Activated effector memory CD4-positive, alpha-beta T cell treated with Interleukin-2 at 50 U/mL for 16 hours (primary cell): ENCODE data around the gene IQCK.

Source experiments
- DNase-seq: peaks from one replicate; pipeline ENCODE4 v3.0.0-alpha.2; 2020

The IQCK gene

DNA sequence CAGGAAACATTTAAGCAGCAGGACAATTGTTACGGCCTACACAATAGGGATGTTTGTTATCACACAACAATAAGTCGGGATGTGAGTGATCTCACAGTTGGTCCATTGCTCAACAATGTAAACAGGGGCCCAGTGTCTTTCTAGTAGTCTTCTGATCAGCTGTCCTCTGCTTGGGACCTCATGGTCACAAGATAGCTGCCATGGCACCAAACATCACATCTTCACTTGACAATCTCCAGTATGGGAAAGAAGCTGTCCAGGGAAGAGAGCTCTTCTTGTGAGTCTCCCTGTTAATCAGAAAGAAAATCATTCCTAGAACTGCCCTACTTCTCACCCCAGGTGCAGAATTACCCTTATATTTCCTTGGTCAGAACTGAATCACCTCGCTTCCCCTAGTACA, 172.8 kb downstream of the IQCK start:
- no peak for DNase-seq

GRCh38 chr16:19892902-19893301, 174.8 kb downstream of the IQCK start:
- no peak for DNase-seq

DNA sequence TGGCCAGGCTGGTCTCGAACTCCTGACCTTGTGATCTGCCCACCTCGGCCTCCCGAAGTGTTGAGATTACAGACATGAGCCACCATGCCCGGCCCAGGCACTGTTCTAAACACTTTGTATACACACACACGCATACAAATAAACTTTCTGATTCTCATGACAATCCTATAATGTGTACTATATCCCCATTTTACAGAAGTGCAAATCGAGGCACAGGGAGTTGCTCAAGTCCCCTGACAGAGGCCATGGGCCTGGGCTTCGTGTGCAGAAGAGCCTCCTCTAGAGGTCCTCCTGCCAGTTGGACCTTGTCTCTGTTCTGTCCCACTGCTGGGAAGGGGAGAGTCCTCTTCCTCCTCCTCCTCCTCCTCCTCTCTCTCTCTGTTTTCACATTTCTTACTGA, 176.5 kb downstream of the IQCK start:
- DNase-seq: no peak

DNA sequence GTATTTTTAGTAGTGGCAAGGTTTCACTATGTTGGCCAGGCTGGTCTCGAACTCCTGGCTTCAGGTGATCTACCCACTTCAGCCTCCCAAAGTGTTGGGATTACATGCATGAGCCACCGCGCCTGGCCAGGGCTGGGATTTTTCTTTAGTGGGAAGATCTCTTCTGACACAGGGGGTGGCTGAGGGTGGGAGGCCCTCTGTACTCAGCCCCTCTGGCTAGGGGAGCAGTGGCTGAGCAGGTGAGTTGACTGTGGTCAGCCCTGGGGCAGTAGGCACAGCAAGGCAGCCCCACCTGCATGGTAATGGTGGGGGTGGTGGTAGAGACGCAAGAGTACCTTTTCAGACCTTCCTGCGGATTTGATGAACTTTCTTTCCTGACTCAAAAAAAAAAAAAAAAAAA, 178.9 kb downstream of the IQCK start:
- no peak for DNase-seq

DNA sequence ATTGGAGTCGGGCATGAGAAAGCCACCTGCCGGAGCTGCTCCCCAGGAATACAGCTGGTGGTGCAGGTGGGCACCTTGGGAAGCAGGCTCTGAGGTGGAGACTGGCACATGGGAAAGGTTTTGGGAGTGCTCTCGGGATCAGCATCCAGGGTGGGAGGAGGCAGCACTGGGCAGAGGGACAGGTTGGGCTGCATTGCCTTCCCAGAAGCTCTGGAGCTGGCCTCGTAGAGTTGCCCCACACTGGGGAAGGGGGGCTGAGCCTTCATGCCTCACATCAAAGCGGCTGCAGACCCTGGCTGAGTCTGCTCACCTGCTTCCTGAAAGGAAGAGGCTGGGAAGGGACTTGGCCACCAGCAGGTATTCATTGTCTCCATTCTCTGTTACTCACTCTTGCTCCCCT, 180.1 kb downstream of the IQCK start:
- no peak for DNase-seq

DNA sequence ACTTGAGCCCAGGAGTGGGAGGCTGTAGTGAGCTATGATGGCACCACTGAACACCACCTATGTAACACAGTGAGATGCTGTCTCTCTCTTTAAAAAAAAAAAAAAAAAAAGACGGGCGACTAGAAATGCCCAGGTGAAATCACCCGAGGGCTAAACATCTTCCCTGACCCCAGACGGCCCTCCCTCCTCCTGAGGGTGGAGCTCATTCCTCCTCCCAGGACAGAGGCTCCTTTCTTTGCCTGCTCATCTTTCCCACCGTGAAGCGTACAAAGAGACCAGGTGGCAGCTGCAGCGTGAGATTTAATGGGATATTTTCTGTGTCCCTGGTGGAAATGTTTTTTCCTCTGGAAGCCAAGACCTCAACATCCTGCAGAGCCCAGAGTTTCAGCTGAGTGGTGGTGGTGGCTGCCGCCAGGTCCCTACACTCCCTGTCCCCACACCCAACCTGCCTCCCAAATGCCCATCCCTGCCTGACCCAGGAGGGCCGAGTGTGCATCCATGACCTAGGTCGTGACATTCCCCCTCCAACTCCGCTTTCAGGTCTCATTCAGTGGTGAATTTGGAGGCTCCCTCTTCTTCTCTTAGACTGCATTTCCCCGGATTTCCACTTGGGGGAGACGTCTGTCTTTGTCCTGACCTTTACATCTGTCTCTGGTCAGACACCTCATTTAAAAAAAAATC, 181.0 kb downstream of the IQCK start:
- no peak for DNase-seq

GRCh38 chr16:19899605-19899955, 181.5 kb downstream of the IQCK start:
- DNase-seq: no peak

- no peak for DNase-seq
These were observed 183.1 kb downstream of the IQCK start for GRCh38 chr16:19901164-19901563.

DNA sequence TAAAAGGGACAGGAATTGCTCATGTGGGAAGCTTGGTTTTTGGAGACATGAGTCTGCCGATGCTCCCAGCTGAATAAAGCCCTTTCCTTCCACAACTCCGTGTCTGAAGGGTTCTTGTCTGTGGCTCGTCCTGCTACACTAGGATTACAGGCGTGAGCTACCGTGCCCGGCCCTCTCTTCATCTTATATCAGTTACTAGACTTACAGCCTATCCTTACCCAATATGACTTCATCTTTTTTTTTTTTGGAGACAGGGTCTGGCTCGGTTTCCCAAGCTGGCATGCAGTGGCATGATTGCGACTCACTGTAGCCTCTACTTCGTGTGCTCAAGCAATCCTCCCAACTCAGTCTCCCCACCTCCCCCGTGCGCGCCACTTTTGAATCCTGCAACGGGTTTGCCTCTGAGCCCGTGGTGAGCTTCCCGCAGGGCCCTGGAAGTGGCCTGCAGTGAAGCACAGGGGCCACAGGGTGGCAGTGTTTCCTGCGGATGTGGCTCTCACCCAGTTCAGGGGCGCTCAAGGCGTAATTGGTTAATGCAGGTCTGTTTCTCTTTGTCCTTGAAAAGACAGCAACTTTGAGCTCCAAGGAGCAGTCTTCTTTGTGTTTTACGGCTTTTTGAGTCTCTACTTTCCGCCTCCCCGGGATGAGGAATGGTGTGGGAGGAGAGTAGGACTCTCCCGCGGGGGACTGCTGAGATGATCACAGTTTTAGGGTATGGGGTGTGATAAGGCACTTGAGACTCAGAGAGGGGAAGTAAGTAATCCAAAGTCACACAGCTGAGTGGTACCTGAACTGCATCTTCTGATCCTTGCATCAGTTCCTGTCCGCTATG, 189.3 kb downstream of the IQCK start:
- peak; percentile 53 for DNase-seq
